Mucosa of rectum (tissue), 2 donors: Measurements from ENCODE around the gene TBX10.

Experiments
- H3K27ac ChIP-seq, 2 donors: one replicate each; pipeline ENCODE4 v1.7.0; 2013; ENCODE audit warnings: inconsistent platforms in 2 of 2, low read depth in 2 of 2, low read length in 2 of 2
- H3K27me3 ChIP-seq, 2 donors: one replicate each; pipeline ENCODE4 v1.7.0; 2013; ENCODE audit warnings: low read length in 2 of 2; ENCODE audit not compliant: control insufficient read depth in 2 of 2, insufficient read depth in 2 of 2
- H3K36me3 ChIP-seq, 2 donors: one replicate each; pipeline ENCODE4 v1.7.0; 2013; ENCODE audit warnings: low read length in 2 of 2; ENCODE audit not compliant: control insufficient read depth in 2 of 2, insufficient read depth in 2 of 2
- H3K4me1 ChIP-seq, 2 donors: one replicate each; pipeline ENCODE4 v1.7.0; 2013; ENCODE audit warnings: low read length in 2 of 2, mild to moderate bottlenecking in 1 of 2; ENCODE audit not compliant: control insufficient read depth in 2 of 2, insufficient read depth in 2 of 2
- H3K4me3 ChIP-seq, 2 donors: one replicate each; pipeline ENCODE4 v1.7.0; 2013; ENCODE audit warnings: low read length in 2 of 2
- H3K9ac ChIP-seq, 2 donors: one replicate each; pipeline ENCODE4 v1.7.0; 2013; ENCODE audit warnings: low read length in 2 of 2, low read depth in 1 of 2, mild to moderate bottlenecking in 1 of 2
- H3K9me3 ChIP-seq, 2 donors: one replicate each; pipeline ENCODE4 v1.7.0; 2013; ENCODE audit warnings: low read length in 2 of 2; ENCODE audit not compliant: control insufficient read depth in 2 of 2
- donor health status: healthy.
- donor health status: Normal muscosa, but diverticular disease.

TBX10 gene

GRCh38 chr11:67614730-67615714, 24.5 kb downstream of the TBX10 start:
- Histone ChIP-seq H3K36me3 (peaks cover 20 to 26% of the 10 kb centered on the region in 2 donors), H3K27me3 (peaks cover 0 to 7% of the 10 kb centered on the region in 2 donors), H3K9ac (peak overlapping the region; percentile 68 to 79), H3K9me3 (no peaks in the 10 kb centered on the region), H3K4me3 (peak overlapping the region; percentile 55 to 75), H3K27ac (peak overlapping the region in 1 of 2 donors; percentile 87), H3K4me1 (peaks cover 9 to 13% of the 10 kb centered on the region in 2 donors)

GRCh38 chr11:67613960-67614715, 25.4 kb downstream of the TBX10 start:
- Histone ChIP-seq H3K27me3 (peaks cover 0 to 7% of the 10 kb centered on the region in 2 donors), H3K9ac (peak overlapping the region; percentile 68 to 79), H3K9me3 (no peaks in the 10 kb centered on the region), H3K4me1 (peaks cover 9 to 13% of the 10 kb centered on the region in 2 donors), H3K36me3 (peaks cover 25 to 31% of the 10 kb centered on the region in 2 donors), H3K27ac (peak overlapping the region; percentile 68 to 87), H3K4me3 (peak overlapping the region; percentile 55 to 75)

GRCh38 chr11:67613313-67613959, 26.1 kb downstream of the TBX10 start:
- Histone ChIP-seq H3K4me3 (peak overlapping the region; percentile 55 to 75), H3K27ac (peak overlapping the region; percentile 68 to 87), H3K9me3 (no peaks in the 10 kb centered on the region), H3K4me1 (peaks cover 9 to 13% of the 10 kb centered on the region in 2 donors), H3K9ac (peak overlapping the region; percentile 68 to 79), H3K27me3 (peaks cover 0 to 7% of the 10 kb centered on the region in 2 donors), H3K36me3 (peaks cover 30 to 38% of the 10 kb centered on the region in 2 donors)

GRCh38 chr11:67612751-67613150, 26.8 kb downstream of the TBX10 start:
- H3K36me3 ChIP-seq: peaks cover 30 to 38% of the 10 kb centered on the region in 2 donors

GRCh38 chr11:67611704-67612587, 27.6 kb downstream of the TBX10 start:
- H3K9me3 ChIP-seq: no peaks in the 10 kb centered on the region
- peaks cover 17 to 24% of the 10 kb centered on the region in 2 donors for H3K4me1 ChIP-seq
- H3K36me3 ChIP-seq: peaks cover 30 to 38% of the 10 kb centered on the region in 2 donors
- no peak overlapping the region for H3K9ac ChIP-seq
- no peak overlapping the region for H3K27ac ChIP-seq
- peaks cover 0 to 7% of the 10 kb centered on the region in 2 donors for H3K27me3 ChIP-seq
- no peak overlapping the region for H3K4me3 ChIP-seq

More at GRCh38 chr11:67612751-67613150, 26.8 kb downstream of the TBX10 start:
- H3K9ac ChIP-seq: no peak overlapping the region
- no peak overlapping the region for H3K27ac ChIP-seq
- no peak overlapping the region for H3K4me3 ChIP-seq
- peaks cover 0 to 7% of the 10 kb centered on the region in 2 donors for H3K27me3 ChIP-seq
- H3K4me1 ChIP-seq: peaks cover 10 to 16% of the 10 kb centered on the region in 2 donors
- H3K9me3 ChIP-seq: no peaks in the 10 kb centered on the region

GRCh38 chr11:67611165-67611564, 28.4 kb downstream of the TBX10 start:
- Histone ChIP-seq H3K36me3 (peaks cover 30 to 38% of the 10 kb centered on the region in 2 donors), H3K9ac (no peak overlapping the region)

GRCh38 chr11:67610302-67610868, 29.2 kb downstream of the TBX10 start:
- no peak overlapping the region for H3K27ac ChIP-seq
- peaks cover 30 to 38% of the 10 kb centered on the region in 2 donors for H3K36me3 ChIP-seq
- peaks cover 17 to 25% of the 10 kb centered on the region in 2 donors for H3K4me1 ChIP-seq
- no peak overlapping the region for H3K4me3 ChIP-seq
- no peaks in the 10 kb centered on the region for H3K9me3 ChIP-seq
- H3K9ac ChIP-seq: no peak overlapping the region
- no peaks in the 10 kb centered on the region for H3K27me3 ChIP-seq

More at GRCh38 chr11:67611165-67611564, 28.4 kb downstream of the TBX10 start:
- H3K9me3 ChIP-seq: no peaks in the 10 kb centered on the region
- peaks cover 0 to 5% of the 10 kb centered on the region in 2 donors for H3K27me3 ChIP-seq
- H3K27ac ChIP-seq: no peak overlapping the region
- H3K4me1 ChIP-seq: peaks cover 17 to 25% of the 10 kb centered on the region in 2 donors
- H3K4me3 ChIP-seq: no peak overlapping the region

GRCh38 chr11:67609316-67609715, 30.2 kb downstream of the TBX10 start:
- Histone ChIP-seq H3K4me3 (no peak overlapping the region), H3K27me3 (no peaks in the 10 kb centered on the region), H3K9ac (no peak overlapping the region), H3K27ac (no peak overlapping the region), H3K4me1 (peaks cover 14 to 20% of the 10 kb centered on the region in 2 donors), H3K9me3 (no peaks in the 10 kb centered on the region), H3K36me3 (peaks cover 30 to 38% of the 10 kb centered on the region in 2 donors)
